Measurements from ENCODE around the gene CD274.

CD274 gene

GRCh38 chr9:5450359-5451091 is at the start of gene CD274:
CD274 (plus strand) TSS chr9:5450542; CDS start chr9:5456114, 5,572 bp downstream.
- H3K4me3 ChIP-seq (ENCODE audit: low read length): peak within 1 kb of the TSS; percentile 79
- DNase-seq (ENCODE audit: low read depth): peak; percentile 82
- TF ChIP-seq CTCF (conservative IDR thresholded peaks at IDR 0.05; ENCODE audit: low read length): peak; percentile 62

- no peak for DNase-seq (ENCODE audit: low read depth)
- H3K4me3 ChIP-seq (ENCODE audit: low read length): no peak overlapping the region
- TF ChIP-seq CTCF (conservative IDR thresholded peaks at IDR 0.05; ENCODE audit: low read length): no peak
Observed at GRCh38 chr9:5402217-5402616, 48.1 kb upstream of the CD274 start.

- no peak for TF ChIP-seq CTCF (conservative IDR thresholded peaks at IDR 0.05; ENCODE audit: low read length)
- H3K4me3 ChIP-seq (ENCODE audit: low read length): no peak overlapping the region
Observed at GRCh38 chr9:5408596-5408995, 41.7 kb upstream of the CD274 start.

GRCh38 chr9:5416953-5417352 is 33.4 kb upstream of the CD274 start:
- H3K4me3 ChIP-seq (ENCODE audit: low read length): no peak overlapping the region
- TF ChIP-seq CTCF (conservative IDR thresholded peaks at IDR 0.05; ENCODE audit: low read length): no peak
- no peak for DNase-seq (ENCODE audit: low read depth)

More at GRCh38 chr9:5408596-5408995, 41.7 kb upstream of the CD274 start:
- DNase-seq (ENCODE audit: low read depth): no peak

- no peak for DNase-seq (ENCODE audit: low read depth)
- TF ChIP-seq CTCF (conservative IDR thresholded peaks at IDR 0.05; ENCODE audit: low read length): no peak
- H3K4me3 ChIP-seq (ENCODE audit: low read length): no peak overlapping the region
Observed at GRCh38 chr9:5418481-5418880, 31.9 kb upstream of the CD274 start.

- DNase-seq (ENCODE audit: low read depth): no peak
- TF ChIP-seq CTCF (conservative IDR thresholded peaks at IDR 0.05; ENCODE audit: low read length): no peak
Observed at GRCh38 chr9:5419987-5420386, 30.4 kb upstream of the CD274 start.

GRCh38 chr9:5421163-5421562 is 29.2 kb upstream of the CD274 start:
- no peak for TF ChIP-seq CTCF (conservative IDR thresholded peaks at IDR 0.05; ENCODE audit: low read length)

More at GRCh38 chr9:5419987-5420386, 30.4 kb upstream of the CD274 start:
- no peak overlapping the region for H3K4me3 ChIP-seq (ENCODE audit: low read length)

More at GRCh38 chr9:5421163-5421562, 29.2 kb upstream of the CD274 start:
- no peak for DNase-seq (ENCODE audit: low read depth)
- no peak overlapping the region for H3K4me3 ChIP-seq (ENCODE audit: low read length)
